Pancreas (tissue), 10 donors: Measurements from ENCODE around the gene FFAR1. TPM values are rescaled to one million over a fixed set of nuclear protein-coding genes. Genes with fewer than 3 reads are reported as not detected.

Source experiments
- ATAC-seq, 4 donors: fragments of 200-7000 bp; cut with Tn5 transposase; one replicate each; pipeline versions ENCODE4 v1.8.0 to v1.9.1; 2020; ENCODE audit warnings: mild to moderate bottlenecking in 4 of 4, moderate library complexity in 4 of 4
- DNase-seq, 6 donors: peaks; one replicate each; pipeline ENCODE4 v3.0.0-alpha.2; 2020
- FAIRE-seq: peaks from 2 replicates; lab custom pipeline; 2012; peaks lifted over from hg19 to GRCh38; lab: Jason Lieb, UNC
- H3K27ac ChIP-seq, 4 donors: fragments of 200-600 bp; sonication (generic); 1 replicate in 3 of 4; 2 replicates in 1 of 4; pipeline versions ENCODE4 v1.5.0 to v1.8.0; 2020
- H3K27me3 ChIP-seq, 4 donors: fragments of 200-600 bp; one replicate each; pipeline ENCODE4 v1.8.0; 2021
- H3K36me3 ChIP-seq, 3 donors: fragments of 200-600 bp; sonication (generic) in 1 of 3; one replicate each; pipeline versions ENCODE4 v1.5.0 to v1.8.0; 2020 to 2021
- H3K4me1 ChIP-seq, 3 donors: fragments of 200-600 bp; one replicate each; pipeline ENCODE4 v1.8.0; 2021
- H3K4me3 ChIP-seq, 4 donors: fragments of 200-600 bp; sonication (generic) in 2 of 4; one replicate each; pipeline versions ENCODE4 v1.5.0 to v1.8.0; 2020 to 2021
- H3K9me3 ChIP-seq, 4 donors: fragments of 200-600 bp; one replicate each; pipeline ENCODE4 v1.8.0; 2021
- WGBS, 2 donors: extraction: QIAGEN DNeasy Blood & Tissue Kit; methylation state at CpG; one replicate each; pipeline ENCODE4 v1.1.7; 2013; 5-methylcytosine and 5-hydroxymethylcytosine counted together
- intact Hi-C, 3 donors: fragments of 100-400 bp; cut with DNase I; formaldehyde crosslinking; loops; one replicate each; pipeline versions ENCODE4 v1.11.1 to v1.14.2; 2022
- polyA plus RNA-seq, 2 donors: library from polyadenylated mRNA; stranded (reverse); fragments of 200-250 nt; gene quantifications; one replicate each; pipeline ENCODE4 v1.2.3, GENCODE V29; 2013
- total RNA-seq, 6 donors: library from RNA; stranded (reverse); fragmentation: NEBNext Ultra II Directional in 4 of 6; extraction: Animal tissue kit (Norgen Biotek cat#: 25700) in 4 of 6; gene quantifications; one replicate each; pipeline versions ENCODE4 v1.2.1 to v1.2.4, GENCODE V29; 2021 to 2023
- TF ChIP-seq, protein P1 (sequence below), 4 donors: fragments of 200-600 bp; sonication (generic) in 3 of 4; IDR thresholded peaks; one replicate each; pipeline versions ENCODE4 v1.5.0 to v1.8.0; 2021; ENCODE audit warnings: antibody characterized with exemption in 4 of 4
- donor health status: healthy with polysubstance abuse.
- donor health status: DM: no; HTN: no; CAD: no; lungs with moderate emphysema.
- donor health status: DM: no; HTN: no; CAD: no.
- donor health status: control.
- donor health status: control.
- donor health status: Bipolar disorder and iron deficiency.
- donor health status: DM: yes; HTN: yes; CAD: no.
- donor health status: DM: no; HTN: no; CAD: no.
- donor health status: DM: no; HTN: no; CAD: no.
- donor health status: DM: yes; HTN: yes; CAD: no.

FFAR1 gene
- total and polyA plus RNA-seq, 8 donors = 0.60 to 30.1 (median 2.6) TPM

- TF ChIP-seq, protein P1, sequence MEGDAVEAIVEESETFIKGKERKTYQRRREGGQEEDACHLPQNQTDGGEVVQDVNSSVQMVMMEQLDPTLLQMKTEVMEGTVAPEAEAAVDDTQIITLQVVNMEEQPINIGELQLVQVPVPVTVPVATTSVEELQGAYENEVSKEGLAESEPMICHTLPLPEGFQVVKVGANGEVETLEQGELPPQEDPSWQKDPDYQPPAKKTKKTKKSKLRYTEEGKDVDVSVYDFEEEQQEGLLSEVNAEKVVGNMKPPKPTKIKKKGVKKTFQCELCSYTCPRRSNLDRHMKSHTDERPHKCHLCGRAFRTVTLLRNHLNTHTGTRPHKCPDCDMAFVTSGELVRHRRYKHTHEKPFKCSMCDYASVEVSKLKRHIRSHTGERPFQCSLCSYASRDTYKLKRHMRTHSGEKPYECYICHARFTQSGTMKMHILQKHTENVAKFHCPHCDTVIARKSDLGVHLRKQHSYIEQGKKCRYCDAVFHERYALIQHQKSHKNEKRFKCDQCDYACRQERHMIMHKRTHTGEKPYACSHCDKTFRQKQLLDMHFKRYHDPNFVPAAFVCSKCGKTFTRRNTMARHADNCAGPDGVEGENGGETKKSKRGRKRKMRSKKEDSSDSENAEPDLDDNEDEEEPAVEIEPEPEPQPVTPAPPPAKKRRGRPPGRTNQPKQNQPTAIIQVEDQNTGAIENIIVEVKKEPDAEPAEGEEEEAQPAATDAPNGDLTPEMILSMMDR (IDR thresholded peaks at IDR 0.05) = no peak
- Histone ChIP-seq H3K4me3 (no peak overlapping the region), H3K27ac (no peak overlapping the region), H3K4me1 (no peaks in the 10 kb centered on the region), H3K9me3 (no peaks in the 10 kb centered on the region), H3K27me3 (no peaks in the 10 kb centered on the region), H3K36me3 (no peaks in the 10 kb centered on the region)
- DNase-seq (no peak), FAIRE-seq (no peak), ATAC-seq (no peak)
- intact Hi-C loops = no loop called here
- 73 to 80% methylated on average over 14 of the region's 14 CpGs for WGBS, 2 donors
Observed at GRCh38 chr19:35331551-35332214, 16.0 kb upstream of the FFAR1 start.

GRCh38 chr19:35332817-35333216, 14.9 kb upstream of the FFAR1 start:
- FAIRE-seq = no peak

DNA sequence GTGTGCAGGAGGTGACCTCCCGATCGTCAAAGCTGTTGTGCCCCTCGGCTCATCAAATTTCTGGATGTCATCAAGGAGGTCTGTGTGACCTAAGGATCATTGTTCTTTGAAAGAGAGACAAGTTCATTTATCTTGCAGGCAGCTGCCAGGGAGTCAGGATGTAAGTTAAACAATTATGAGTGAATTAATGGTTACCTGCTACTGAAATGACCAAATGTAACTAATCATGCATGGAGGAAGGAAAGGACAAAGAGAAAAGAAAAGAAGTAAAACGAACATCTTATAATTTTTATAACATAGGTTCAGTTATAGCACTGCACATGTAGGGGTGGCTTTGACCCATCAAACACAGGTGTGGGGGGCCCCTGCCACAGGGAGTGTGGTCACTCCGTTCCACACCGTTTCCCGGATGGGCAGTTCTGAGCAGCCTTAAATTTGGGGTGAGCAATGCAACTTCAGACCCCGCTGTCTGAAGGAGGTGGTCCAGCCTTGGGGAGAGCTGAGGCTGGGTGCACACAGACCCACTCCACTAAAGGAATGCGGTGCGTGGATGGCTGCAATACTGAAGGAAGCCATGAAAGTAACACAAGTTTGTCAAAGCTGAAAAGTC, 13.5 kb upstream of the FFAR1 start:
- Histone ChIP-seq H3K4me3 (no peak overlapping the region), H3K9me3 (no peaks in the 10 kb centered on the region), H3K36me3 (no peaks in the 10 kb centered on the region), H3K27me3 (no peaks in the 10 kb centered on the region), H3K27ac (no peak overlapping the region), H3K4me1 (no peaks in the 10 kb centered on the region)
- TF ChIP-seq, protein P1 (IDR thresholded peaks at IDR 0.05) = no peak
- no peak for FAIRE-seq
- WGBS, 2 donors = 68 to 76% methylated on average over 10 of the region's 10 CpGs
- no peak for ATAC-seq
- DNase-seq = no peak
- intact Hi-C loops = no loop called here

More at GRCh38 chr19:35332817-35333216, 14.9 kb upstream of the FFAR1 start:
- intact Hi-C loops = no loop called here
- 73 to 84% methylated on average over 12 of the region's 12 CpGs for WGBS, 2 donors
- TF ChIP-seq, protein P1 (IDR thresholded peaks at IDR 0.05) = no peak
- ATAC-seq (no peak), DNase-seq (no peak)
- no peaks in the 10 kb centered on the region for H3K27me3 ChIP-seq
- no peak overlapping the region for H3K27ac ChIP-seq
- no peaks in the 10 kb centered on the region for H3K36me3 ChIP-seq
- H3K4me3 ChIP-seq = no peak overlapping the region
- no peaks in the 10 kb centered on the region for H3K9me3 ChIP-seq
- no peaks in the 10 kb centered on the region for H3K4me1 ChIP-seq

GRCh38 chr19:35336166-35336955, 11.3 kb upstream of the FFAR1 start:
- TF ChIP-seq, protein P1 (IDR thresholded peaks at IDR 0.05) = no peak
- Histone ChIP-seq H3K36me3 (no peaks in the 10 kb centered on the region), H3K27ac (no peak overlapping the region), H3K4me3 (no peak overlapping the region), H3K9me3 (no peaks in the 10 kb centered on the region), H3K27me3 (no peaks in the 10 kb centered on the region), H3K4me1 (no peaks in the 10 kb centered on the region)
- DNase-seq = no peak
- WGBS, 2 donors = 76 to 77% methylated on average over 21 of the region's 21 CpGs
- intact Hi-C loops = no loop called here
- FAIRE-seq = no peak
- ATAC-seq = no peak
